CD14-positive monocyte (primary cell): ENCODE data around the gene KIR2DL4. TPM values are rescaled to one million over a fixed set of nuclear protein-coding genes. Genes with fewer than 3 reads are reported as not detected.
"Not testable (repeated sequence)": the region's sequence is repeated elsewhere in the genome, so short reads cannot be mapped to it uniquely, and the experiment has no call there.

Experiments
- DNase-seq, 3 donors: peaks; one replicate each; pipeline ENCODE4 v3.0.0-alpha.2; 2011 to 2022
- H2AFZ ChIP-seq: 2 replicates; pipeline ENCODE4 v1.6.0; 2012; ENCODE audit warnings: mild to moderate bottlenecking, low read depth, low read length, inconsistent platforms; ENCODE audit not compliant: insufficient read depth, poor library complexity, severe bottlenecking
- H3K27ac ChIP-seq, 2 donors: 1 replicate in 1 of 2; 2 replicates in 1 of 2; pipeline ENCODE4 v1.5.1; 2012 to 2013; ENCODE audit warnings: low read length in 2 of 2, control low read depth in 1 of 2, inconsistent platforms in 1 of 2, low read depth in 1 of 2, mild to moderate bottlenecking in 1 of 2
- H3K27me3 ChIP-seq, 2 donors: one replicate each; pipeline versions ENCODE4 v1.6.0 to v1.6.1; 2011 to 2013; ENCODE audit warnings: low read length in 2 of 2; ENCODE audit not compliant: control insufficient read depth in 2 of 2, insufficient read depth in 2 of 2
- H3K36me3 ChIP-seq, 2 donors: replicated peaks in 1 of 2; 1 replicate in 1 of 2; 2 replicates in 1 of 2; pipeline versions ENCODE4 v1.5.1 to v1.6.1; 2012 to 2013; ENCODE audit warnings: low read length in 2 of 2, control low read depth in 1 of 2, inconsistent platforms in 1 of 2, mild to moderate bottlenecking in 1 of 2; ENCODE audit not compliant: insufficient read depth in 2 of 2, control insufficient read depth in 1 of 2
- H3K4me1 ChIP-seq, 2 donors: 1 replicate in 1 of 2; 2 replicates in 1 of 2; pipeline versions ENCODE4 v1.5.1 to v1.6.1; 2012 to 2013; ENCODE audit warnings: low read length in 2 of 2, control low read depth in 1 of 2, inconsistent platforms in 1 of 2, mild to moderate bottlenecking in 1 of 2, moderate library complexity in 1 of 2; ENCODE audit not compliant: insufficient read depth in 2 of 2, control insufficient read depth in 1 of 2
- H3K4me2 ChIP-seq: replicated peaks from 2 replicates; pipeline ENCODE3; 2012; ENCODE audit warnings: low read length, moderate library complexity, mild to moderate bottlenecking; ENCODE audit not compliant: poor library complexity, severe bottlenecking; ENCODE audit errors: extremely low read depth
- H3K4me3 ChIP-seq, 3 experiments: fragments of 200-600 bp in 1 of 3; sonication (generic) in 1 of 3; replicated peaks in 1 of 3; 1 replicate in 2 of 3; 2 replicates in 1 of 3; pipeline ENCODE4 v1.5.1; 2011 to 2013; ENCODE audit warnings: low read length in 3 of 3, mild to moderate bottlenecking in 3 of 3, control low read depth in 2 of 3, low read depth in 2 of 3, inconsistent platforms in 1 of 3, moderate library complexity in 1 of 3
- H3K79me2 ChIP-seq: 2 replicates; pipeline ENCODE4 v1.6.0; 2012; ENCODE audit warnings: mild to moderate bottlenecking, control low read depth, inconsistent platforms, low read length, moderate library complexity; ENCODE audit not compliant: insufficient read depth
- H3K9ac ChIP-seq: 2 replicates; pipeline ENCODE4 v1.6.0; 2017; ENCODE audit warnings: low read length, mild to moderate bottlenecking; ENCODE audit not compliant: insufficient read depth, poor library complexity, severe bottlenecking
- H3K9me3 ChIP-seq, 2 donors: replicated peaks in 1 of 2; 1 replicate in 1 of 2; 2 replicates in 1 of 2; pipeline versions ENCODE4 v1.5.1 to v1.6.1; 2012 to 2013; ENCODE audit warnings: low read length in 2 of 2, control low read depth in 1 of 2; ENCODE audit not compliant: control insufficient read depth in 1 of 2, insufficient read depth in 1 of 2
- H4K20me1 ChIP-seq: 2 replicates; pipeline ENCODE4 v1.6.0; 2012; ENCODE audit warnings: mild to moderate bottlenecking, low read length, control low read depth, moderate library complexity; ENCODE audit not compliant: insufficient read depth
- H3K27ac Mint-ChIP-seq, 7 donors: one replicate each; pipeline ENCODE4 v1.8.0; 2020; ENCODE audit warnings: mild to moderate bottlenecking in 7 of 7, mixed read lengths in 7 of 7, moderate library complexity in 6 of 7, inconsistent platforms in 2 of 7
- H3K27me3 Mint-ChIP-seq, 3 donors: one replicate each; pipeline ENCODE4 v1.8.0; 2021 to 2022; ENCODE audit warnings: low read depth in 3 of 3, mild to moderate bottlenecking in 3 of 3, mixed read lengths in 3 of 3, moderate library complexity in 3 of 3, inconsistent platforms in 1 of 3
- H3K36me3 Mint-ChIP-seq, 2 donors: one replicate each; pipeline ENCODE4 v1.8.0; 2020; ENCODE audit warnings: mixed read lengths in 2 of 2, inconsistent platforms in 1 of 2, mild to moderate bottlenecking in 1 of 2
- H3K4me1 Mint-ChIP-seq: one replicate; pipeline ENCODE4 v1.8.0; 2020; ENCODE audit warnings: mild to moderate bottlenecking, mixed read lengths
- H3K4me3 Mint-ChIP-seq, 2 donors: one replicate each; pipeline ENCODE4 v1.8.0; 2020; ENCODE audit warnings: mild to moderate bottlenecking in 2 of 2, mixed read lengths in 2 of 2, moderate library complexity in 1 of 2
- H3K9me3 Mint-ChIP-seq, 7 donors: one replicate each; pipeline ENCODE4 v1.8.0; 2020 to 2022; ENCODE audit warnings: mixed read lengths in 7 of 7, mild to moderate bottlenecking in 6 of 7, moderate library complexity in 6 of 7, inconsistent platforms in 2 of 7
- WGBS: methylation state at CpG from one replicate; pipeline ENCODE4 v1.1.5; 2013; ENCODE audit warnings: missing lambda C conversion rate; ENCODE audit not compliant: insufficient coverage; 5-methylcytosine and 5-hydroxymethylcytosine counted together
- intact Hi-C, 2 donors: fragments of 100-400 bp; cut with micrococcal nuclease; formaldehyde crosslinking; loops; one replicate each; pipeline versions ENCODE4 v1.15.0 to v1.15.1; 2023
- polyA minus RNA-seq: library from RNA; depleted of rRNA, polyadenylated mRNA; stranded (reverse); fragments of >200 nt; gene quantifications from 2 replicates; pipeline ENCODE4 v1.2.3, GENCODE V29; 2012
- polyA plus RNA-seq, 3 donors: library from polyadenylated mRNA; depleted of rRNA in 1 of 3; unstranded in 2 of 3; stranded (reverse) in 1 of 3; fragments of 300-500 nt in 2 of 3; fragments of >200 nt in 1 of 3; fragmentation: Illumina TruSeq in 2 of 3; gene quantifications; 1 replicate in 2 of 3; 2 replicates in 1 of 3; pipeline ENCODE4 v1.2.3, GENCODE V29; 2012 to 2021
- total RNA-seq, 12 experiments: library from RNA in 1 of 12; stranded (reverse) in 1 of 12; fragments of 120-200 nt in 1 of 12; gene quantifications; one replicate each; pipeline ENCODE4 v1.2.4 and lab custom pipeline; 2013 to 2026; ENCODE audit warnings: mixed read lengths in 6 of 12, inconsistent platforms in 1 of 12
- TF ChIP-seq, protein P1 (sequence below): fragments of 200-600 bp; IDR thresholded peaks from one replicate; pipeline ENCODE4 v1.8.0; 2022; ENCODE audit warnings: antibody characterized with exemption, mild to moderate bottlenecking

The KIR2DL4 gene
- 0.13 TPM for total RNA-seq (2013)
- polyA plus RNA-seq = under 1 TPM; 0.12 to 0.17 (median 0.14) TPM
- polyA minus RNA-seq = not detected in 2 replicates
- total RNA-seq (lab: John Stamatoyannopoulos, UW) = 0.12 to 5.5 (median 1.0) reads per million in 11 experiments

DNA sequence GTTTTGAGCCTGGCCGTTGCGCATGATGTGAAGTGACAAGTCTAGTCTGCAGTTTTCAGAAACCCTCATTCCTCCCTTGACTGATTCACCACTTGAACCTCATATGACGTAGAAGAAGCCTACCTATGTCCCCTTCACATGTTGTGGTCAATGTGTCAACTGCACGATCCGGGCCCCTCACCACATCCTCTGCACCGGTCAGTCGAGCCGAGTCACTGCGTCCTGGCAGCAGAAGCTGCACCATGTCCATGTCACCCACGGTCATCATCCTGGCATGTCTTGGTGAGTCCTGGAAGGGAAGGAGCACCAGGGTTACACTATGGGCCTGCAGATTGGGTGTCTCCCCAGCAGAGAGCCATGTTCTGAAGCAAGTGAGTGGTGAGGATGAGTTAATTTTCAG is at the start of gene KIR2DL4:
Gene KIR2DL4 (plus strand): TSS at position 201 of the 400 bp plus-strand sequence. CDS start 42 bp downstream, at position 243.
- H3K27me3 Mint-ChIP-seq = peaks cover 14 to 20% (median 16%) of the 10 kb centered on the region in 3 donors
- no peak within 1 kb of the TSS for H2AFZ ChIP-seq
- H3K27ac ChIP-seq = no peak within 1 kb of the TSS
- H3K36me3 Mint-ChIP-seq = no peaks in the 10 kb centered on the region
- no peaks in the 10 kb centered on the region for H3K36me3 ChIP-seq
- no peaks in the 10 kb centered on the region for H3K79me2 ChIP-seq
- no peaks in the 10 kb centered on the region for H3K4me1 ChIP-seq
- no peaks in the 10 kb centered on the region for H3K9me3 ChIP-seq
- no peak within 1 kb of the TSS for H3K4me3 ChIP-seq
- H3K9me3 Mint-ChIP-seq = peaks cover 0 to 6% (median 2%) of the 10 kb centered on the region in 7 donors
- no peak within 1 kb of the TSS for H3K4me3 Mint-ChIP-seq
- TF ChIP-seq, protein P1, sequence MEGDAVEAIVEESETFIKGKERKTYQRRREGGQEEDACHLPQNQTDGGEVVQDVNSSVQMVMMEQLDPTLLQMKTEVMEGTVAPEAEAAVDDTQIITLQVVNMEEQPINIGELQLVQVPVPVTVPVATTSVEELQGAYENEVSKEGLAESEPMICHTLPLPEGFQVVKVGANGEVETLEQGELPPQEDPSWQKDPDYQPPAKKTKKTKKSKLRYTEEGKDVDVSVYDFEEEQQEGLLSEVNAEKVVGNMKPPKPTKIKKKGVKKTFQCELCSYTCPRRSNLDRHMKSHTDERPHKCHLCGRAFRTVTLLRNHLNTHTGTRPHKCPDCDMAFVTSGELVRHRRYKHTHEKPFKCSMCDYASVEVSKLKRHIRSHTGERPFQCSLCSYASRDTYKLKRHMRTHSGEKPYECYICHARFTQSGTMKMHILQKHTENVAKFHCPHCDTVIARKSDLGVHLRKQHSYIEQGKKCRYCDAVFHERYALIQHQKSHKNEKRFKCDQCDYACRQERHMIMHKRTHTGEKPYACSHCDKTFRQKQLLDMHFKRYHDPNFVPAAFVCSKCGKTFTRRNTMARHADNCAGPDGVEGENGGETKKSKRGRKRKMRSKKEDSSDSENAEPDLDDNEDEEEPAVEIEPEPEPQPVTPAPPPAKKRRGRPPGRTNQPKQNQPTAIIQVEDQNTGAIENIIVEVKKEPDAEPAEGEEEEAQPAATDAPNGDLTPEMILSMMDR = no peak
- peaks cover 3% of the 10 kb centered on the region for H3K4me1 Mint-ChIP-seq
- intact Hi-C loops = no loop called here
- peak within 1 kb of the TSS in 2 of 7 donors; percentile 38 to 61 for H3K27ac Mint-ChIP-seq
- H3K4me2 ChIP-seq = no peak within 1 kb of the TSS
- no peaks in the 10 kb centered on the region for H4K20me1 ChIP-seq
- no peak within 1 kb of the TSS for H3K9ac ChIP-seq
- H3K27me3 ChIP-seq = no peaks in the 10 kb centered on the region
- peak in 2 of 3 donors; percentile 21 to 63 for DNase-seq
- WGBS = 51% methylated on average over 8 of the region's 10 CpGs

DNA sequence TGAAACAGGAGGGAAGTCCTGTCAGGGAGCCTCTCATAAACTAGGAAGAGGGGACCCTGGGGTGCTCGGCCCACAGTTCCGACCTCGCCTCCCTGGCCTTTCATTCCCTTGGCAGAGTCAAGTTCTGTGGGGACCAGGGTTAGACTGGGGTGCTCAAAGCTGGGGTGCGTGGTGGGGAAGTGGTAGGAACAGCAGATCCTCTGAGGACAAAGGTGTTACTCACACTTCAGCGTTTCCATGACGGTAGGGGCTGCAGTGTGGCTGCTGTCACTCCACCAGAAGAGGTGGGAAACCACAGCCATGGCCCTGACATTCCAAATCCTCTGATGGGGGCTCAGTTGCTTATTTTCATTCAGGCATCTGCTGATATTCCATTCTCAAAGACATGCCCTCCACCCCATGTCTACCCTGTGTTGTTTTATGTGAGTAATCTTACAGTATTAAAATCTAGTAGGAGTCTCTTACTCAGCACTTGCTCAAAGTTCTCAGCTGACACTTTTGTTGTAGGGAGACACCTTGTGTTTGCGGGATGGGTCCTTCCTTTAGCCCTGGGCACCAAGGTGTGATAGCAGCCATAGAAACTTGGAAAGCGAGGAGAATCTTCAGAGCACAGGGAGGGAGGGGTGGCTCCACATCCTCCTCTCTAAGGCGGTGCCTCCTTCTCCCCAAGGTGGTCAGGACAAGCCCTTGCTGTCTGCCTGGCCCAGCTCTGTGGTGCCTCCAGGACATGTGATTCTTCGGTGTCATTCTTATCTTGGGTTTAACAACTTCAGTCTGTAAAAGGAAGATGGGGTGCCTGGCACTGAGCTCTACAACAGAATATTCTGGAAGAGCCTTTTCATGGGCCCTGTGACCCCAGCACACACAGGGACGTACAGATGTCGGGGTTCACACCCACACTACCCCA is 47.0 kb upstream of the KIR2DL4 start:
- H4K20me1 ChIP-seq, H2AFZ ChIP-seq, DNase-seq, intact Hi-C loops, H3K79me2 ChIP-seq, H3K4me3 Mint-ChIP-seq, H3K27me3 ChIP-seq, H3K4me1 Mint-ChIP-seq, H3K9me3 ChIP-seq, H3K9me3 Mint-ChIP-seq, H3K36me3 Mint-ChIP-seq, H3K36me3 ChIP-seq, H3K27ac ChIP-seq, H3K4me3 ChIP-seq, H3K27ac Mint-ChIP-seq, H3K4me2 ChIP-seq, H3K27me3 Mint-ChIP-seq, H3K9ac ChIP-seq, H3K4me1 ChIP-seq: not testable (repeated sequence)
- 93% methylated on average over 8 of the region's 12 CpGs for whole genome bisulfite sequencing

- not testable (repeated sequence) for H3K9me3 ChIP-seq
Measured at GRCh38 chr19:54758577-54758976, 44.8 kb upstream of the KIR2DL4 start.

More at GRCh38 chr19:54758577-54758976, 44.8 kb upstream of the KIR2DL4 start:
- H3K36me3 Mint-ChIP-seq, H3K4me1 Mint-ChIP-seq, H3K9me3 Mint-ChIP-seq, H3K9ac ChIP-seq, H3K27ac ChIP-seq, H3K4me1 ChIP-seq, H3K4me3 ChIP-seq, H2AFZ ChIP-seq, intact Hi-C loops, H3K27me3 ChIP-seq, H3K27me3 Mint-ChIP-seq, H4K20me1 ChIP-seq, H3K36me3 ChIP-seq, H3K79me2 ChIP-seq, H3K4me2 ChIP-seq: not testable (repeated sequence)
- DNase-seq = peak; percentile 65 to 83 (median 71)
- H3K4me3 Mint-ChIP-seq = peak overlapping the region in 1 of 2 donors; percentile 4
- 54% methylated on average over 4 of the region's 6 CpGs for WGBS
- H3K27ac Mint-ChIP-seq = peak overlapping the region in 6 of 7 donors; percentile 47 to 86 (median 76)
